ENCODE data around the gene CCL16. TPM values are rescaled to one million over a fixed set of nuclear protein-coding genes. Genes with fewer than 3 reads are reported as not detected.

The CCL16 gene
- total and polyA plus RNA-seq, 2 of the 4 experiments (the other 2 are of a cell fraction) = not detected

GRCh38 chr17:35991075-35991474, 9.8 kb upstream of the CCL16 start:
- Histone ChIP-seq H3K14ac (replicated peaks; ENCODE audit: low read depth, low read length) (no peak overlapping the region), H4K91ac (ENCODE audit: insufficient read depth, low read depth, low read length) (no peak overlapping the region), H3K18ac (ENCODE audit: low read depth, low read length) (no peak overlapping the region), H3K27ac (ENCODE audit: insufficient read depth, low read length) (no peak overlapping the region), H4K5ac (ENCODE audit: low read depth, low read length) (no peak overlapping the region), H3K4me2 (ENCODE audit: low read depth, low read length) (no peak overlapping the region), H3K4ac (ENCODE audit: low read depth, low read length) (no peak overlapping the region), H2AFZ (replicated peaks; ENCODE audit: low read length, poor library complexity) (no peak overlapping the region), H2BK20ac (ENCODE audit: low read depth, low read length) (no peak overlapping the region), H2BK5ac (ENCODE audit: low read depth, low read length, poor library complexity, severe bottlenecking) (no peak overlapping the region), H3K9me1 (ENCODE audit: insufficient read depth, low read length) (no peaks in the 10 kb centered on the region), H3K9me3 (ENCODE audit: control insufficient read depth, insufficient read depth, low read length) (no peaks in the 10 kb centered on the region), H4K20me1 (ENCODE audit: insufficient read depth, low read length) (no peaks in the 10 kb centered on the region), H2BK15ac (ENCODE audit: low read depth, low read length) (no peak overlapping the region), H3K23ac (ENCODE audit: low read depth, low read length) (no peak overlapping the region), H3K27me3 (ENCODE audit: control insufficient read depth, insufficient read depth, low read length) (no peaks in the 10 kb centered on the region), H3K56ac (ENCODE audit: extremely low read depth, insufficient read depth, low read length) (no peak overlapping the region), H2AK9ac (replicated peaks; ENCODE audit: low read depth, low read length, poor library complexity) (no peak overlapping the region), H2BK120ac (ENCODE audit: low read depth, low read length) (no peak overlapping the region), H3K4me1 (ENCODE audit: control insufficient read depth, insufficient read depth, low read length) (no peaks in the 10 kb centered on the region), H2AK5ac (ENCODE audit: low read depth, low read length) (no peak overlapping the region), H4K8ac (ENCODE audit: low read depth in 2 of 2, low read length in 2 of 2) (no peak overlapping the region), H3K36me3 (ENCODE audit: control insufficient read depth, insufficient read depth, low read length) (no peaks in the 10 kb centered on the region), H3K4me3 (ENCODE audit: insufficient read depth, low read depth, low read length) (no peak overlapping the region), H3K9ac (ENCODE audit: low read depth, low read length) (no peak overlapping the region), H3K79me1 (ENCODE audit: low read depth in 1 of 2, low read length in 2 of 2) (no peaks in the 10 kb centered on the region)
- CTCF ChIA-PET = no interaction called here
- no peak for TF ChIP-seq RCOR1 (IDR thresholded peaks at IDR 0.05; ENCODE audit: insufficient replicate concordance, low read length)
- DNase-seq = no peak
- intact Hi-C loops (cut with micrococcal nuclease) = loop anchor here (5.0 kb wide), 1 partner anchor 61 kb away; no protein-coding TSS in a partner anchor
- dilution Hi-C loops (cut with HindIII; ENCODE audit: low sequenced_read_pairs, unreplicated experiment) = no loop called here
- no peak for ATAC-seq (ENCODE audit: low read depth)
- no TSS peak for BruUV-seq (replicated peaks)
- POLR2A ChIA-PET (ENCODE audit: unreplicated experiment) = no interaction called here
- whole genome bisulfite sequencing, 2 experiments (ENCODE audit: extremely low coverage in 2 of 2, insufficient read length in 1 of 2) = 33% methylated on average over 1 of the region's 2 CpGs; no CpG with 5 or more reads in 1 of the 2 experiments
- in situ Hi-C loops (cut with MboI; ENCODE audit: low sequenced_read_pairs) = no loop called here
